SU-DHL-6 (cell line): Measurements from ENCODE around the gene COL27A1.

Experiments
- CTCF ChIP-seq: fragments of 200-600 bp; sonication (generic); IDR thresholded peaks from one replicate; pipeline ENCODE4 v1.5.1; 2017; ENCODE audit warnings: antibody characterized with exemption, mild to moderate bottlenecking, low read length, moderate library complexity; ENCODE audit not compliant: insufficient read depth, poor library complexity, severe bottlenecking
- EZH2phosphoT487 ChIP-seq: fragments of 200-600 bp; sonication (generic), shearing (Covaris generic); conservative IDR thresholded peaks from 2 replicates; pipeline ENCODE4 v1.6.1; 2018; ENCODE audit warnings: mild to moderate bottlenecking, antibody characterized with exemption, low read length, moderate library complexity, mixed read lengths

GRCh38 chr9:114316605-114317230 lies 161.4 kb downstream of the COL27A1 start:
- TF ChIP-seq CTCF (no peak), EZH2phosphoT487 (no peak)
